BLaER1 treated with 17β-estradiol and CSF1 and Interleukin-3, amounts not matched to agents 10 nM and 100 nM (cell line): ENCODE measurements around the gene RERE.

Experiments
- H3K27ac ChIP-seq, 11 experiments: shearing (Covaris generic); formaldehyde crosslinking; 2 replicates each; pipeline ENCODE4 v1.8.1; 2022
- H3K27me3 ChIP-seq, 11 experiments: shearing (Covaris generic); formaldehyde crosslinking; 2 replicates each; pipeline ENCODE4 v1.8.1; 2022
- H3K36me3 ChIP-seq, 11 experiments: shearing (Covaris generic); formaldehyde crosslinking; 2 replicates each; pipeline ENCODE4 v1.8.1; 2022
- H3K4me1 ChIP-seq, 10 experiments: shearing (Covaris generic); formaldehyde crosslinking; 2 replicates each; pipeline ENCODE4 v1.8.1; 2022
- H3K4me2 ChIP-seq, 11 experiments: shearing (Covaris generic); formaldehyde crosslinking; 2 replicates each; pipeline ENCODE4 v1.8.1; 2022
- H3K4me3 ChIP-seq, 10 experiments: shearing (Covaris generic); formaldehyde crosslinking; 2 replicates each; pipeline ENCODE4 v1.8.1; 2022
- H3K9ac ChIP-seq, 11 experiments: shearing (Covaris generic); formaldehyde crosslinking; 2 replicates each; pipeline ENCODE4 v1.8.1; 2022
- H3K9me3 ChIP-seq, 11 experiments: shearing (Covaris generic); formaldehyde crosslinking; replicated peaks in 1 of 11; 2 replicates each; pipeline ENCODE4 v1.8.1; 2022
- H4K20me1 ChIP-seq, 11 experiments: shearing (Covaris generic); formaldehyde crosslinking; 2 replicates each; pipeline ENCODE4 v1.8.1; 2022
- Cebpa-rat ChIP-seq, 11 experiments: shearing (Covaris generic); IDR thresholded peaks; 2 replicates each; pipeline ENCODE4 v1.8.1; 2022

RERE gene

DNA sequence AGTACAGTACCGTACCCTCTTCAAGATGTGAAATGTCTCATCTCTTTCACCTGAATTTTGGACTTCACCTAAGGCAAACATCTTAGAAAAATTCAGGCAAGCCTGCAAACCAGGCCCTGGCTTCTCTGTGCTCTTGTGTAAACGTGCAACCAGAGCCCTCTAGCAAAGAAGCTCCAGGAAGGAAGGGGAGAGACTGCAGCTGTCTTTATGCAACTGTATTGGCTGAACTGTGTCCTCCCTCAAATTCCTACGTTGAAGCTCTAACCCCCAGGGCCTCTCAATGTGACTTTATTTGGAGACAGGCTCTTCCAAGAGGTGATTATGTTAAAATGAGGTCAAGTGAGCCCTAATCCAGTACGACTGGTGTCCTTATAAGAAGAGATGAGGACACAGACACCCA, 439.3 kb downstream of the RERE start:
- peaks cover 11 to 77% (median 42%) of the 10 kb centered on the region in 11 experiments; a peak in 21 of 22 replicates for H3K36me3 ChIP-seq
- H3K4me3 ChIP-seq: no peak overlapping the region
- H3K9me3 ChIP-seq: peaks cover 0 to 16% (median 0%) of the 10 kb centered on the region in 11 experiments; a peak in 6 of 22 replicates
- peak overlapping the region in 7 of 11 experiments; percentile 47 to 65 (median 57); a peak in 12 of 22 replicates for H3K4me2 ChIP-seq
- H3K4me1 ChIP-seq: peaks cover 58 to 74% (median 68%) of the 10 kb centered on the region in 10 experiments
- H3K9ac ChIP-seq: peak overlapping the region in 2 of 11 experiments; percentile 2 to 51; a peak in 1 of 22 replicates
- peak overlapping the region in 4 of 11 experiments; percentile 7 to 47 (median 26); a peak in 2 of 22 replicates for H3K27ac ChIP-seq
- peaks cover 89 to 100% (median 98%) of the 10 kb centered on the region in 11 experiments for H4K20me1 ChIP-seq
- no peak for TF ChIP-seq Cebpa-rat (IDR thresholded peaks at IDR 0.05)
- no peaks in the 10 kb centered on the region for H3K27me3 ChIP-seq

DNA sequence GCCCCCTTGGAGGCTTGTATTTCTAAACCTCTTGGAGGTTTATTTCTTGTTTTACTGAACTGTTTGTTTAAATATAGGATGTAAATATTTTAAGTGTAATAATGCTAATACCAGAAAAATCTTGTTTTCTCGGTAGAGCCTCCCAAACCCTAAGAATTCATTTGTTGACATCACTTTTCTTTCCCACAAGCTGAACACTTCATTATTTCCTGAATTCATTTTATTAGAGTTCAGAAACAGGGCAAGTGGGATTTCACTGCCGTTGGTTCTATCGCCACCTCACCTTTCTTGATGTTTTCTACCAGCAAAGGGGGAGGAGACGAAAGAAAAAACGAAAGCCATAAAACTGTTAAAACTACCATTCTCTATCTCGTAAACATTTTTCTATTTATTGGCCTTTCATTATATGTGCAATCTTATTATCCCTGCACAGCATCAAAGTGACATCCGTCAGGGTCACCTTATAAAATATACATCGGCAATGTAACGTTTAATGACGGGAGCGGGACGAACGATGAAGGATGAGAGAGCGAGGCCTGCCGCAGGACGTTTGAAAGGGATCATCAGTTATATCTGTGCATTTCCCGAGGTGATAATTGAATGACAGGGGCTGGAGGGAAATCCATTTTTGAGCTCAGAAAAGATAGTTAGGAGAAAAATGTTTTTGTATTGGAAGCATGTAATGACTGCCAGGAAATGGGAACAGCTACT, 440.0 kb downstream of the RERE start:
- Histone ChIP-seq H4K20me1 (peaks cover 89 to 100% (median 98%) of the 10 kb centered on the region in 11 experiments), H3K27ac (no peak overlapping the region), H3K9ac (no peak overlapping the region), H3K4me3 (no peak overlapping the region), H3K4me1 (peaks cover 53 to 74% (median 66%) of the 10 kb centered on the region in 10 experiments), H3K9me3 (peaks cover 0 to 16% (median 0%) of the 10 kb centered on the region in 11 experiments; a peak in 6 of 22 replicates), H3K36me3 (peaks cover 17 to 84% (median 49%) of the 10 kb centered on the region in 11 experiments; a peak in 21 of 22 replicates), H3K27me3 (no peaks in the 10 kb centered on the region), H3K4me2 (no peak overlapping the region; a peak in 1 of 22 replicates)
- no peak for TF ChIP-seq Cebpa-rat (IDR thresholded peaks at IDR 0.05)

DNA sequence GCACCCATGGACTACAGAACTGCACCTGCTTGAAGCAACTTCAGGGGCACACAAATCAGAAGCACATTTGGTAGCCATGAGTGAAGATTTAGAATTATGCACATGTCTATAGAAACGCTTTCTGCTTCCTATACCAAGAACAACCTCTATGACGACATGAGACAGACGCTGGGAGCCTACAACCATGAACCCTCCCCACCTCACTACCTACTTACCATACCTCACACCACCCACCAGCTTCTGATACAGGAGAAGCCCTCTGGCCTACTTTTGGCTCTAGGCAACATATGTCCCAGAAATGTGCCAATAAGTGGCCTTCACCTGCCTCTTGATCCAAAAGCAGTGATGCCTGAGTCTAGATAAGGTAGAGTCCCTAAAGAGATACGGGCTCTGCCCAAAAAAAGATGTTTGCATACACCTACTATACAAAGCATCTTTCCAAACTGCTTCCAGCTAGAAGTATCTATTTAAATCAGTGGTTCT, 441.0 kb downstream of the RERE start:
- Histone ChIP-seq H4K20me1 (peaks cover 89 to 100% (median 98%) of the 10 kb centered on the region in 11 experiments), H3K4me1 (peaks cover 52 to 74% (median 66%) of the 10 kb centered on the region in 10 experiments)

DNA sequence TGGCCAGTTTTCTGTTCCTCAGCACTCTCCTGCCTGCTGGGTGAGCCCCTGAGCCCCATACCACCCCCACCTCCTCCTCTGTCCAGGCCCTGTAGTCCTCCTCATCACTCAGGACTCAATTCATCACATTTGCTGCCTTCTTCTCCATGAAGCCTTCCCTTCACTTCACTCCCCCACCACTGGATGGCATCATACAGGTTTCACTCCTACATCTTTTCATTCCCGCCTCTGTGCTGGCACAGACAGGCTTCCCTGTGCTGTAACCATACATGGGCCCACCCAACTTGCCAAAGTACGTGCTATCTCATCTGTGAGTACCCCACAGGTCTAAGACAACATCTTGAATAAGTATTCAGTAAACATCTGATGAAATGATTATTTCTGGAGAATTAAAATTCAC, 442.6 kb downstream of the RERE start:
- Histone ChIP-seq H3K9me3 (peaks cover 0 to 16% (median 0%) of the 10 kb centered on the region in 11 experiments; a peak in 6 of 22 replicates), H3K4me2 (peak overlapping the region in 9 of 11 experiments; percentile 16 to 55 (median 36); a peak in 7 of 22 replicates), H3K27me3 (no peaks in the 10 kb centered on the region), H3K4me1 (peaks cover 48 to 74% (median 63%) of the 10 kb centered on the region in 10 experiments), H3K9ac (peak overlapping the region in 1 of 11 experiments; percentile 33; a peak in 1 of 22 replicates), H3K27ac (no peak overlapping the region), H4K20me1 (peaks cover 89 to 100% (median 99%) of the 10 kb centered on the region in 11 experiments), H3K36me3 (peaks cover 19 to 85% (median 45%) of the 10 kb centered on the region in 11 experiments; a peak in 20 of 22 replicates), H3K4me3 (no peak overlapping the region)
- no peak for TF ChIP-seq Cebpa-rat (IDR thresholded peaks at IDR 0.05)

More for the DNA sequence above, 441.0 kb downstream of the RERE start:
- peaks cover 0 to 16% (median 0%) of the 10 kb centered on the region in 11 experiments; a peak in 6 of 22 replicates for H3K9me3 ChIP-seq
- H3K27ac ChIP-seq: no peak overlapping the region
- no peak overlapping the region for H3K9ac ChIP-seq
- H3K27me3 ChIP-seq: no peaks in the 10 kb centered on the region
- H3K36me3 ChIP-seq: peaks cover 27 to 84% (median 49%) of the 10 kb centered on the region in 11 experiments; a peak in 21 of 22 replicates
- no peak for TF ChIP-seq Cebpa-rat (IDR thresholded peaks at IDR 0.05)
- H3K4me3 ChIP-seq: no peak overlapping the region
- no peak overlapping the region for H3K4me2 ChIP-seq

DNA sequence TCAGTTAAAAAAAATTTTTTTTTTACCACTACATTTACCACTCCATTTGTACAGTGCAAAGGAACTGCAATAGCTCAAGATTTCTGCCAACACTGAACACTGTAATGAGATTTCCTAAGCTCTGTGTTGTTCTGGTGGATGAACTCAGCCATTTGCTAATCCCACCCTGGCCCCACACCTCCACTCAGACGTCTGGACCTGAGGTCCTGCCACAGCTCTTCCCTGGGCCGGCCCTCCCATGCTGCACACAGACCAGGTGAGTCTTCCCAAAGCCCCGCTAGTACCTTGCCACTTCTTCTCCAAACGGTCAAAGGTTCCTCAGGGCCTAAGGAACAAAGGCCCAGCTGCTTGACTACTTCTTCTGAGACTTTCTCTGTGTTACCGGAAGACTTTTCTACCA, 443.1 kb downstream of the RERE start:
- H3K4me2 ChIP-seq: peak overlapping the region in 10 of 11 experiments; percentile 5 to 55 (median 35); a peak in 14 of 22 replicates
- H3K4me3 ChIP-seq: no peak overlapping the region
- H3K4me1 ChIP-seq: peaks cover 44 to 73% (median 59%) of the 10 kb centered on the region in 10 experiments
- H3K27me3 ChIP-seq: no peaks in the 10 kb centered on the region
- H3K9me3 ChIP-seq: peaks cover 0 to 16% (median 0%) of the 10 kb centered on the region in 11 experiments; a peak in 6 of 22 replicates
- TF ChIP-seq Cebpa-rat (IDR thresholded peaks at IDR 0.05): no peak
- H4K20me1 ChIP-seq: peaks cover 89 to 100% (median 99%) of the 10 kb centered on the region in 11 experiments
- H3K36me3 ChIP-seq: peaks cover 19 to 84% (median 43%) of the 10 kb centered on the region in 11 experiments; a peak in 20 of 22 replicates
- H3K27ac ChIP-seq: no peak overlapping the region
- H3K9ac ChIP-seq: peak overlapping the region in 3 of 11 experiments; percentile 4 to 33 (median 19); a peak in 1 of 22 replicates

DNA sequence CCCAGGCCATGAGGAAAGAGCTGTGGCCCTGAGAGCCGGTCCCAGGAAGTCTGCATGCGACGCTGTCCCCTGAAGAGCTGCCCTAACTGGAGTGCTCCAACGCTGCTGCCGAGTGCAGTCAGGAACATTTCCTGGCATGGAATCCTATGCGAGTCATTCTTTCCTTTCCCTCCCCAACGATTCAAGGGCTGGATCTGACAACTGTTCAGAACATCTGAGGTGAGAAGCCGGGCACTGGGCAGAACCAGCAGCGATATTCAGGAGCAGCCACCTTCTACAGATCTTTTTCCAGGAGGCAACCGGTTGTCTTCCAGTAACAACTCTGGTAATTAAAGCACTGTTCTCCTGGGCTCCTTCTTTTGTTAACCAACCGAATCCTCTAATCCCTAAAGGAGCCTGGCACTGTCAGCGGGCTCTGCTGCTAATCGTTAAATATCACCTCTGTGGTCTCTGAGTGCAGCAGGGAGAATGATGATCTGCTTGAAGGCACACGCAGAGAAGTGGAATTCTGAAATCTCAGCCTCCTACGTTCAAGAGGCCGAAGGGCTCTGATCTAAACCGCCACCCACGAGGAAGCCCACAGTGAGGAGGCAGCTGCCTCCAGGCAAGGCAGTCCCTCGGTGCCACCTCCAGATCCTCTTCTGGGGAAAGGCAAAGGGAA, 443.7 kb downstream of the RERE start:
- peaks cover 0 to 16% (median 0%) of the 10 kb centered on the region in 11 experiments; a peak in 6 of 22 replicates for H3K9me3 ChIP-seq
- peaks cover 19 to 84% (median 40%) of the 10 kb centered on the region in 11 experiments; a peak in 20 of 22 replicates for H3K36me3 ChIP-seq
- H3K4me2 ChIP-seq: peak overlapping the region in 9 of 11 experiments; percentile 5 to 55 (median 34); a peak in 10 of 22 replicates
- no peak for TF ChIP-seq Cebpa-rat (IDR thresholded peaks at IDR 0.05)
- peak overlapping the region in 3 of 11 experiments; percentile 4 to 33 (median 19); a peak in 1 of 22 replicates for H3K9ac ChIP-seq
- no peak overlapping the region for H3K4me3 ChIP-seq
- no peak overlapping the region; a peak in 1 of 22 replicates for H3K27ac ChIP-seq
- peaks cover 89 to 100% (median 99%) of the 10 kb centered on the region in 11 experiments for H4K20me1 ChIP-seq
- no peaks in the 10 kb centered on the region for H3K27me3 ChIP-seq
- peaks cover 37 to 68% (median 53%) of the 10 kb centered on the region in 10 experiments for H3K4me1 ChIP-seq

DNA sequence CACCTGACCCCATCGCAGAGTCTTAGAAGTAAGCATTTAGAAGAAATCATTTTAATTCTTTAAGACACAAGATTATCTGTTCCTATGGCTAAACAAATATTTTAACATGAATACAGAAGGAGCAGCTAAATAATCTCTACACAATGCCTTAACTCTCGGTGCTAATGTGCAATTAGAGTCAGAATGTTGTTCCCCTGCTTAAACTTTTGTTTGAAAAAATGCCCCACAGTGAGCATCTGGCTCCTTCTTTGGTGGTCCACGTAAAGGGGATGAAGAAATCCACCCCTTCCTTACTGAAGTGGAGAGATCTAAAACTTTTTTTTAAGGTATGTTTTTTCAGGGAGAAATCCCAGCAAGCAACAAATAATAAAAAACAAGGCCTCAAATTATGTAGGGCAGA, 444.3 kb downstream of the RERE start:
- no peak overlapping the region for H3K4me3 ChIP-seq
- peak overlapping the region in 4 of 11 experiments; percentile 44 to 65 (median 52); a peak in 2 of 22 replicates for H3K4me2 ChIP-seq
- H4K20me1 ChIP-seq: peaks cover 89 to 100% (median 99%) of the 10 kb centered on the region in 11 experiments
- H3K9me3 ChIP-seq: peaks cover 0 to 16% (median 0%) of the 10 kb centered on the region in 11 experiments; a peak in 6 of 22 replicates
- H3K4me1 ChIP-seq: peaks cover 35 to 68% (median 50%) of the 10 kb centered on the region in 10 experiments
- H3K9ac ChIP-seq: peak overlapping the region in 2 of 11 experiments; percentile 19 to 33; a peak in 1 of 22 replicates
- no peak overlapping the region for H3K27ac ChIP-seq
- H3K27me3 ChIP-seq: no peaks in the 10 kb centered on the region
- peaks cover 19 to 78% (median 40%) of the 10 kb centered on the region in 11 experiments; a peak in 20 of 22 replicates for H3K36me3 ChIP-seq
- TF ChIP-seq Cebpa-rat (IDR thresholded peaks at IDR 0.05): no peak

DNA sequence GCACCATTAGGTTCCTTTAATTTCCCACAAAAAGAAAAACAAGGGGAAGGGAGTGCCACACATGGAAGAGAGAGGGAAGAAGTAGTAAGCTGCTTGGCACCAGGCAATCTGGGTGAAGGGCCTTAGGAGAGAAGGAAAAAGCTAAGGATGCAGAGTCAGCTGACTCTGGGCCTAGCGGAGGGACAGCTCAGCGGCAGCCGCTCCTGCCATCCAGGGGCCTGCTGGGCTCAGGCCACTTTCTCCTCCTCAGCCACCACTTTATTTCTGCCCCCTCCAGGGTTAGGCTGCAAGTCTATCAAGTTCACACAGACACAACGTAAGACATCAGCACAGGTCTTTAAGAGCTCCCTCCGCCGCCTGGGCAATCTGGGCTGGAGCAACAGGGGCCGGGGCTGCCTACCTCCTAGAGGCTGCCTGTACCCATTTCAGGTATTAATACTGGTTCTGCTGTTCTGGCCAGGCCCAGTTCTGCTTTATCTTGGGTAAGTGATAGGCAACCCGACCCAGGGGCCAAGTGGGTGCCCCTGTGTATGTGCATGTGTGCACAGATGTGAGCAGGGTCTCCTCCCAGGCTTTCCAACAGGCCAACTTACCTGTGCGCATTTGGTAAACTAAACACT, 446.0 kb downstream of the RERE start:
- Histone ChIP-seq H3K27ac (no peak overlapping the region), H3K9ac (no peak overlapping the region), H3K36me3 (peaks cover 29 to 77% (median 53%) of the 10 kb centered on the region in 11 experiments), H4K20me1 (peaks cover 89 to 100% (median 99%) of the 10 kb centered on the region in 11 experiments), H3K4me2 (peak overlapping the region; percentile 31 to 65 (median 51)), H3K9me3 (peaks cover 0 to 14% (median 0%) of the 10 kb centered on the region in 11 experiments; a peak in 6 of 22 replicates), H3K4me1 (peaks cover 35 to 76% (median 57%) of the 10 kb centered on the region in 10 experiments), H3K27me3 (no peaks in the 10 kb centered on the region), H3K4me3 (no peak overlapping the region)
- no peak for TF ChIP-seq Cebpa-rat (IDR thresholded peaks at IDR 0.05)
